ENCODE data around the gene NDUFS7. TPM values are rescaled to one million over a fixed set of nuclear protein-coding genes. Genes with fewer than 3 reads are reported as not detected.

Gene NDUFS7
- total and polyA plus RNA-seq, 11 donors: 205 to 717 (median 336) TPM

DNA sequence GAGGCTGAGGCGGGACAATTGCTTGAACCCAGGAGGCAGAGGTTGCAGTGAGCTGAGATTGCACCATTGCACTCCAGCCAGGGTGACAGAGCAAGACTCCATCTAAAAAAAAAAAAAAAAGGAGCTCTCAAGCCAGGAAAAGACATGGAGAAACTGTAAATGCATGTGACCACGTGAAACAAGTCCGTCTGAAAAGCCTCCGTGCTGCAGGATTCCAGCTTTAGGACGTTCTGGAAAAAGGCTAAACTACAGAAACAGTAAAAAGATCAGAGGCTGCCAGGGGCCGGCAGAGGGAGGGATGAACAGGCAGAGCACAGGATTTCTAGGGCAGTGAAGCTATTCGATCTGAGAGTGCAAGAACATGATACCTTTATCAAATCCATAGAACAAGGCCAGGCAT is 40.7 kb upstream of the NDUFS7 start:
- no peaks in the 10 kb centered on the region for H3K4me1 ChIP-seq
- intact Hi-C loops (cut with DNase I): no loop called here
- H3K9me3 ChIP-seq: no peaks in the 10 kb centered on the region
- no peaks in the 10 kb centered on the region for H3K36me3 ChIP-seq
- no peak overlapping the region for H3K27ac ChIP-seq
- TF ChIP-seq CTCF (IDR thresholded peaks at IDR 0.05) (no peak), POLR2A (IDR thresholded peaks at IDR 0.05) (no peak)
- no peaks in the 10 kb centered on the region for H3K27me3 ChIP-seq
- ATAC-seq: no peak
- WGBS, 4 donors: 47 to 53% (median 49%) methylated on average over 7 of the region's 7 CpGs
- no peak overlapping the region for H3K4me3 ChIP-seq
- no peak for DNase-seq

DNA sequence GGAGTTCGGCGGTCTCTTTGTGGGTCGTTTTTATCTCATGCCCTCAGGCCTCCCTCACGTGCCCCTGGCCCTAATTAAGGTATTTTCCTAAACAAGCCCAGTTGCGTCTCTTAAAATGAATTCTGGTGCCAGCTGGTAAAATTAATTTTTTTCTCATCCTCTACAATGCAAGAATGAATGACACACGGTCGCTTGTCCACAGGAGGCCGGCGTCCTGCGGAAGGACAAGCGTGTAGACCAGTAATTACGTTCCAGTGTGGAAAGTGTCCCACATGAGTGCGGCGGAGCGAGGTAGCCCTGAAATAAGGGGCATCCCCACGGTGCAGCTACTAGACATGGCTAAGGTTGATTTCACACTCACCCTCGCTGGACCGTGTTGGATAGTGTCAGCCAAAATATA is 34.5 kb upstream of the NDUFS7 start:
- no peak overlapping the region for H3K4me3 ChIP-seq
- intact Hi-C loops (cut with DNase I): no loop called here
- ATAC-seq (no peak), DNase-seq (no peak)
- H3K36me3 ChIP-seq: no peaks in the 10 kb centered on the region
- H3K4me1 ChIP-seq: peaks cover 0 to 7% (median 4%) of the 10 kb centered on the region in 12 donors
- no peaks in the 10 kb centered on the region for H3K27me3 ChIP-seq
- TF ChIP-seq POLR2A (IDR thresholded peaks at IDR 0.05) (no peak), CTCF (IDR thresholded peaks at IDR 0.05) (no peak)
- H3K27ac ChIP-seq: no peak overlapping the region
- WGBS, 4 donors: 87 to 91% (median 89%) methylated on average over 18 of the region's 18 CpGs
- H3K9me3 ChIP-seq: no peaks in the 10 kb centered on the region

- WGBS, 4 donors: 45 to 58% (median 48%) methylated on average over 5 of the region's 5 CpGs
- intact Hi-C loops (cut with DNase I): loop anchor here in 2 of 10 donors (10.0 kb wide), 2 partner anchors 66 to 76 kb away; partner anchors contain the start of genes EFNA2 (in 1 of the 2) and FAM174C (in 1 of the 2)
- DNase-seq: no peak
- H3K4me1 ChIP-seq: peaks cover 0 to 16% (median 8%) of the 10 kb centered on the region in 12 donors
- H3K4me3 ChIP-seq: no peak overlapping the region
- ATAC-seq: no peak
- TF ChIP-seq POLR2A (IDR thresholded peaks at IDR 0.05) (no peak), CTCF (IDR thresholded peaks at IDR 0.05) (no peak)
- H3K9me3 ChIP-seq: no peaks in the 10 kb centered on the region
- no peak overlapping the region for H3K27ac ChIP-seq
- no peaks in the 10 kb centered on the region for H3K36me3 ChIP-seq
- H3K27me3 ChIP-seq: no peaks in the 10 kb centered on the region
These were observed 32.8 kb upstream of the NDUFS7 start for GRCh38 chr19:1350867-1351266.

DNA sequence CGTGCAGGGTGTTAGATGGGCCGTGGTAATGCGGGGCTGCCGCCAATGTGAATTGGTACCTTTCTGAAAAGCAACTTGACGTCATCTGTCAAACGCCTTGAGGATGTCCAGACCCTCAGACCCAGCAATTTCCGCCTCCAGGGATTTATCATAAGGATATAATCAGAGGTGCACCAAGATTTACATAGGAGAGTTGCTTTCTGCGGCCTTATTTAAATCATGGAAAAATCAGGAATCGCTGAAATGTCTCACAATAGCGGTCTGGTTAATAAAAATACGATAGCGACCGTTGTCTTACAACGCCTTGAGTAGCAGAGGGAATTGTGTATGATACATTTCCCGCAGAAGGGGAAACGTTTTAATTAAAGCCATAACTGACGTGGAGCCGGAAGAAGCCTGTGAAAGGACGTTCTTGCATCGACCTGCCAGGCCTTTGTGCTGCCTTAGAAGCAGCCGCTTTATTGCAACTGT is 32.3 kb upstream of the NDUFS7 start:
- ATAC-seq: no peak
- Histone ChIP-seq H3K4me1 (peaks cover 0 to 22% (median 12%) of the 10 kb centered on the region in 12 donors), H3K27me3 (no peaks in the 10 kb centered on the region), H3K9me3 (no peaks in the 10 kb centered on the region), H3K27ac (no peak overlapping the region), H3K36me3 (no peaks in the 10 kb centered on the region), H3K4me3 (no peak overlapping the region)
- WGBS, 4 donors: 78 to 84% (median 80%) methylated on average over 21 of the region's 21 CpGs
- intact Hi-C loops (cut with DNase I): loop anchor here in 2 of 10 donors (10.0 kb wide), 2 partner anchors 67 to 77 kb away; partner anchors contain the start of genes EFNA2 (in 1 of the 2) and FAM174C (in 1 of the 2)
- no peak for DNase-seq
- TF ChIP-seq POLR2A (IDR thresholded peaks at IDR 0.05) (no peak), CTCF (IDR thresholded peaks at IDR 0.05) (no peak)
